Gastroesophageal sphincter (tissue), 3 donors: ENCODE data around the gene ANG.

Experiments
- CTCF ChIP-seq, 4 experiments: fragments of 200-600 bp in 2 of 4; fragments of 450-650 bp in 2 of 4; sonication (generic) in 1 of 4; IDR thresholded peaks; one replicate each; pipeline ENCODE4 v1.5.1; 2017 to 2019; ENCODE audit warnings: antibody characterized with exemption in 4 of 4, mild to moderate bottlenecking in 2 of 4, moderate library complexity in 2 of 4
- EP300 ChIP-seq: sonication (generic); formaldehyde crosslinking; IDR thresholded peaks from one replicate; pipeline ENCODE4 v1.6.1; 2017; ENCODE audit warnings: antibody characterized with exemption, mild to moderate bottlenecking
- POLR2A ChIP-seq, 2 donors: fragments of 450-650 bp; IDR thresholded peaks; one replicate each; pipeline ENCODE4 v1.6.1; 2017; ENCODE audit warnings: antibody characterized with exemption in 2 of 2, mild to moderate bottlenecking in 2 of 2, moderate library complexity in 1 of 2
- POLR2AphosphoS5 ChIP-seq: sonication (generic); formaldehyde crosslinking; IDR thresholded peaks from one replicate; pipeline ENCODE4 v1.6.1; 2017; ENCODE audit warnings: antibody characterized with exemption

GRCh38 chr14:20680363-20680762, 8.2 kb upstream of the ANG start:
- TF ChIP-seq CTCF (IDR thresholded peaks at IDR 0.05) (no peak), POLR2AphosphoS5 (no peak), EP300 (no peak), POLR2A (IDR thresholded peaks at IDR 0.05) (no peak)
